ENCODE measurements around the gene IL2RG. TPM values are rescaled to one million over a fixed set of nuclear protein-coding genes. Genes with fewer than 3 reads are reported as not detected.

The IL2RG gene
- 1 to 10 TPM in 2 of 3 donors, under 1 TPM in 1; 1.00 to 1.4 (median 1.2) TPM for polyA plus RNA-seq (ENCODE audit: insufficient read length in 3 of 3)
- long read RNA-seq, donor 1, result 0 reads
- long read RNA-seq, donor 2, partial matches to known transcripts, result 0 of 1 reads
- long read RNA-seq, donor 2, other reads (novel, unspliced or antisense), result 0 of 1 reads
- long read RNA-seq, donor 3, result 0 reads
- long read RNA-seq, donor 4, result 0 reads
- long read RNA-seq, donor 5, result 0 reads
- long read RNA-seq, donor 6, partial matches to known transcripts, result 0 of 1 reads
- long read RNA-seq, donor 6, other reads (novel, unspliced or antisense), result 0 of 1 reads
- long read RNA-seq, donor 7, result 0 reads
- long read RNA-seq, donor 8, partial matches to known transcripts, result 0 of 1 reads
- long read RNA-seq, donor 8, other reads (novel, unspliced or antisense), result 0 of 1 reads
- long read RNA-seq, donor 9, partial matches to known transcripts, result 0 of 1 reads
- long read RNA-seq, donor 9, other reads (novel, unspliced or antisense), result 0 of 1 reads
- long read RNA-seq, donor 10, result 0 reads
- long read RNA-seq, donor 11, result 0 reads
- long read RNA-seq, donor 12, result 0 reads
- long read RNA-seq, donor 13, result 0 reads
- long read RNA-seq, donor 14, partial matches to known transcripts, result 0 of 1 reads
- long read RNA-seq, donor 14, other reads (novel, unspliced or antisense), result 0 of 1 reads
- long read RNA-seq, donor 15, partial matches to known transcripts, result 0 of 1 reads
- long read RNA-seq, donor 15, other reads (novel, unspliced or antisense), result 0 of 1 reads
- long read RNA-seq, donor 16, partial matches to known transcripts, result 0 of 1 reads
- long read RNA-seq, donor 16, other reads (novel, unspliced or antisense), result 0 of 1 reads

DNA sequence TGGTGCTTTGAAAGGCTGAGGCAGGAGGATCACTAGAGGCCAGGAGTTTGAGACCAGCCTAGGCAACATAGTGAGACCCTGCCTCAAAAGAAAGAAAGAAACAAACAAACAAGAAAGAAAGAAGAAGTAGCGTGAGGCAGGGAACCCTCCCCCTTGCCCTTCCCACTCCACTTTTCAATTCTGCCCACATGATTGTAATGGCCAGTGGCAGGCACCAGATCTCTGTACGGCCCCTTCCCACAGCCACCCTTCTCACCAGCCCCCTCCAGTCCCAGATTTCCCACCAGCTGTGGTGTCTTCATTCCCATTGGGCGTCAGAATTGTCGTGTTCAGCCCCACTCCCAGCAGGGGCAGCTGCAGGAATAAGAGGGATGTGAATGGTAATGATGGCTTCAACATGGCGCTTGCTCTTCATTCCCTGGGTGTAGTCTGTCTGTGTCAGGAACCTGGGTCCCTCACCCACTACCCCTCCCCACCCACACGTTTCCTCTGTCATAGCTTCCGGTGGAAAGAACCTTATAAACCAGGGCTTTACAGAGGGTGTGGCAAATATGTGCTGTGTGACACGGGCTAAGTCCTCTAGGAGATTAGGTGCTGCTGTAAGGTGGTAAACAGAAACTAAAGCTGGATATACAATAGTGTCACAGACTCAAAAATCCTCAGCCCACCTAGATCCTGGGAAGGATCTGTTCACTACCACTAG is at the start of gene IL2RG:
TSS of gene IL2RG (minus strand) at position 437 of the 703 bp plus-strand sequence. CDS start at position 399, 38 bp downstream.
- no peak for DNase-seq (ENCODE audit: extremely low read depth in 1 of 11, low read depth in 9 of 11, low spot score in 4 of 11)

DNA sequence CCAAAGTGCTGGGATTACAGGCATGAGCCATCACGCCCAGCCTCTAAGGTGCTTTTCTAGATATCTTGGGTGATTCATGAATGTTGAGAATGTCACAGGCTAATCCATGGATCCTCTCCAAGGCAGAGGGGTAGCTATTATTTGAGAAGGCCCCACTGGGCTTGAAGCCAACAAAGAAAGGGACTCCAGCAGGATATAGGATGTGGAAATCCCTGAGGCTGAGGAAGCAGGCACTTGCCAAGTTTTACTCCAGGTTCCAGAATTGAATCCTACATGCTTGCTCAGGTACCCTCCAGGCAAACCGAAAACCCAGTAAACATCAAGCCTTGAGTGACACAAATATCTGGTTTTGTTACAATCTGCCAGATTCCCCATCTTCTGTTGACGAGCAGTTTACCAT is 49.1 kb upstream of the IL2RG start:
- no peak for DNase-seq (ENCODE audit: extremely low read depth in 1 of 11, low read depth in 9 of 11, low spot score in 4 of 11)

DNA sequence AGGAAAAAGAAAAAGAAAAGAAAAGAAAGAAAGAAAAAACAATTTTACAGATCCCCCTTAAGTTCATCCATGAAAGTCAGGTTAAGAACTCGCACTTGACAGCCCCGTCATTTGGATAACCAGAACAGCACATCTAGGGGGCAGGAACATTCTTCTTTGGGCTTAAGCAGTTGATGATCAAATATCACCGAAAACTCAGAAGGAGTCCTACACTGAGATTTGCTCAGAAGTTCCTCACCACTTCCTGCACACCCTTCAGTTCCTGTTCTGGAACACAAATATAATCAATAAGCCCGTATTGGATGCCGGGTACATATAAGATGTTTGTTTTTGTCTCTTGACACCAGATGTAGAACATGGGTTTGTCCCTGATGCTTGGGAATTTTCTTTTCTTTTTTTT is 48.0 kb upstream of the IL2RG start:
- no peak for DNase-seq (ENCODE audit: extremely low read depth in 1 of 11, low read depth in 9 of 11, low spot score in 4 of 11)

DNA sequence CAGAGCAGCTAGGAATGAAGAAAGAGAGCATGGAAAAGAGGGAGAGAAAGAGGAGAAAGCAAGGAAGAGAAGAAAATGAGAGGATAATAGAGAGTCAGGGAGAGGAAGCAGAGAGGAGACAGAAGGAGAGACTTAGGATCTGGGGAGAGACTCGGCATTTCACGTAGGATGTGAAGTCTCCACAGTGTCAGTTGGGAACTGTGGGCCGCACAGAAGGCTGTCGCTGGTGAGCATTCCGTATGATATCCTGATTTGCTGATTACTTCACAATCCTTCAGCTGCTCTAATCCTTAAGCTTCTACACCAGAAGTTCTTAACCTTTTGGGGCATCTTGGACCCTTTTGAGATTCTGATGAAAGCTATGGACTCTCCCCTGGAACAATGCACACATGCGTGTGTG is 47.2 kb upstream of the IL2RG start:
- no peak for DNase-seq (ENCODE audit: extremely low read depth in 1 of 11, low read depth in 9 of 11, low spot score in 4 of 11)

DNA sequence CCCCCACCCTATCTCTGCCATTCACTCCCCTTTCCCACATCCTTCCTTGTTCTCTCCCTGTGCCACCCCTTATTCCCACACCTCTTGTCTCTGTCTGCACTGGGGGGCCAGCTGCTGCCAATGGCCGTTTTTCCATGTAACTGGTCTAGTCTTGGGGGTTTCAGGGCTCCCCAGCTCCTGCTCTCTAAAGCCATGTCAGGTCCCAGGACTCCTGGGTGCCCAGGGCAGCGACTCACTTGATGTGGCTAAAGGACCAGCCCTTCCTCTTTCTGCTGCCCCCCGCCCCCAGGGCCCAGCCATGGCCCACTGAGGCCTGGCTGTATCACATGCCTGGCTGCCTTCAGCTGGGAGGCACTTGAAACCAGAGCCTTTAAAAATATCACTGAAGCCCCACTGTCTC is 43.3 kb upstream of the IL2RG start:
- no peak for DNase-seq (ENCODE audit: extremely low read depth in 1 of 11, low read depth in 9 of 11, low spot score in 4 of 11)

DNA sequence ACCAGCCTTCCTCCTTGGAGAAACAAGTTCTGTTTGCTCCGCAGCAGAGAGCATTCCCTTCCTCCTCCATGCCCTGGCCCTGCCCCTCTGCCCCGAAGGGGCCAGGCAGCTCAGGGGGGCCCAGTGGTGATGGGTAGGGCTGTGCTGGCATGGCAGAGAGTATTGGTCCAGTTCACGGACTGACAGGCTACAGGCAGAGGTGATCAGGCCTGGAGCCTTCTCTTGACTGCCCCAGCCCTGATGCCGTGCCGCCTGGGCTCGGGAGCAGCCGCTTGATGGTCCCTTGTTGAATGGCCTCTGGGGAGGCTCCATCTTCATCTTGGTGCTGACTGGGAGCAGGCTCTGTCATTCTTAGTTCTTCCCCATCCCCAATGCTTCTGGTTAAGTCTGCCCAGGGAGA is 42.8 kb upstream of the IL2RG start:
- no peak for DNase-seq (ENCODE audit: extremely low read depth in 1 of 11, low read depth in 9 of 11, low spot score in 4 of 11)

DNA sequence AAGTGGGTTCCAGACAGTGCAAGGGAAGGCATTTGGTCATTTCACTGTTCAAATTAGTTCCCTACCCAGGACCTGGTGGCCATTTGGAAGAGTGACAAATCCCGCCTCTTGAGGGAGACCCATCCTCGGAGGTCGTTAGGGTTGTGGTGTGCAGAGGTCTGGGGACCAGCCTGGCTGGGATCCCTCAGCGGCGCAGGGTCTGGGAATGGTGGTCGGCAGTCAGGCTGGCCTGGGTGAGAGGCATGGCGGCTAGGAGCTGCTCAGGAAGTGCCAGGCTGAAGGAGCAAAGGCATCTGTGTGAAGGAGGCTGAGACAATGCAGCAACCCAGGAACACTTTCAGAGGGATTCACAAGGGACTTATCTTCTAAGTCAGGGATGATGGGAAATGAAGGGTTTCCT is 40.0 kb upstream of the IL2RG start:
- no peak for DNase-seq (ENCODE audit: extremely low read depth in 1 of 11, low read depth in 9 of 11, low spot score in 4 of 11)

DNA sequence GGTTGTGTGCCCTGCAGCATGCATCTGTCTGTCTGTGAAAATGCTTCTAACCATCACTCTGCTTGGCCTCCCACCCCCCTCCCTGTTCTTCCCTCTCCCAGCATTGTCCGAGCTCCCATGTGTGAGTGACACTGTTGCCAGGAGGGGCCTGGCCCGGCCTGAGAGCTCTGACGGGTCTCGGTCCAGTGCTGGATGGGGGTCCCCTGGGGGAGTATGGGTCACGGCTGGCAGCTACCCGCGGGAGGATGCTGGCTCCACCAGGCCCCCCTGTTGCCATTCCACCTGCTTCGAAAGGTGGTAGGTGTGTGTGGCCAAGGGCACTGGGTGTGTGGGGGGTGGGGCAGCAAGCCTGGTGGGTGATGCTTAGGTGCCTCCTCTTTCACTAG is 36.9 kb upstream of the IL2RG start:
- DNase-seq (ENCODE audit: extremely low read depth in 1 of 11, low read depth in 9 of 11, low spot score in 4 of 11), result no peak

DNA sequence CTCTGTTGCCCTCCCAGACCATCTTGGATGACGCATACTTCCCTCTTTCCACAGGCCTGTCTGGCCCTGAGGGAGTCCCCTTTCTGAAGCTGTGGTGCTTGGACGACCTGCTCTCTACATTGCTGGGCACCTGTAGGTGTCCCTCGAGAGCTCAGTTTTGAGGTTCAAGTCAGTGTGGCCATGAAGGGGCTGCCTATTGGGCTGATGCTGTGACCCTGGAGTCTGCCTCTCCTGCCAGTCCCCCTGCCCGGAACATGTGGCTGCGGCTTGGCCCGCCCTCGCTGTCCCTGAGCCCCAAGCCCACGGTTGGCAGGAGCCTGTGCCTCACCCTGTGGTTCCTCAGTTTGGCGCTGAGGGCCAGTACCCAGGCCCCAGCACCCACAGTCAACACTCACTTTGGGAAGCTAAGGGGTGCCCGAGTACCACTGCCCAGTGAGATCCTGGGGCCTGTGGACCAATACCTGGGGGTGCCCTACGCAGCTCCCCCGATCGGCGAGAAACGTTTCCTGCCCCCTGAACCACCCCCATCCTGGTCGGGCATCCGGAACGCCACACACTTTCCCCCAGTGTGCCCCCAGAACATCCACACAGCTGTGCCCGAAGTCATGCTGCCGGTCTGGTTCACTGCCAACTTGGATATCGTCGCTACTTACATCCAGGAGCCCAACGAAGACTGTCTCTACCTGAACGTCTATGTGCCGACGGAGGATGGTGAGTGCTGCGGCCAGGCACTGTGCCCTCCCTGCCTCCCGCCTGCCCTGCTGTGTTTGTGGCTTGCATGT is 36.3 kb upstream of the IL2RG start:
- DNase-seq (ENCODE audit: extremely low read depth in 1 of 11, low read depth in 9 of 11, low spot score in 4 of 11), result no peak

DNA sequence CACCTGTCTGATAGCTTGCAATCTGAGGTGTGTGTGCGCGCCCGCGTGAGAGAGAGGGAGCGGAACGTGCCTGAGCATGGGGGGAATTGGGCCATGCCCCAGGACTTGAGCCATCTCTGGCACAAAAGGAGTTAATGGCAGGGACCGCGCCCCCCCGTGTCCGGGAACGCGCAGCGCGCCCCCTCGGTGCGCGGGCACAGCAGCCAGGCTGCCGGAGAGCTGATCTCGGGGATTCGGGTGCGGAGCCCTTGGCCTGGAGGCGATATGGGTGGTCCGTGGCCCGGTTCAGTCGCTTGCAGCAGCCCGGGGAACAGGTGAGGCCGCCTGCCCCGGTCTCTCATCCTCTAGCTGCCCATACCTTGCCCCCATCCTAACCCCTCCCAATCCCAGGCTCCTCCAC is 33.3 kb upstream of the IL2RG start, which contains the start of gene NLGN3:
TSS of gene NLGN3 (plus strand) at position 191 of the 400 bp plus-strand sequence. CDS start 2,909 bp downstream, outside the sequence.
- no peak for DNase-seq (ENCODE audit: extremely low read depth in 1 of 11, low read depth in 9 of 11, low spot score in 4 of 11)

DNA sequence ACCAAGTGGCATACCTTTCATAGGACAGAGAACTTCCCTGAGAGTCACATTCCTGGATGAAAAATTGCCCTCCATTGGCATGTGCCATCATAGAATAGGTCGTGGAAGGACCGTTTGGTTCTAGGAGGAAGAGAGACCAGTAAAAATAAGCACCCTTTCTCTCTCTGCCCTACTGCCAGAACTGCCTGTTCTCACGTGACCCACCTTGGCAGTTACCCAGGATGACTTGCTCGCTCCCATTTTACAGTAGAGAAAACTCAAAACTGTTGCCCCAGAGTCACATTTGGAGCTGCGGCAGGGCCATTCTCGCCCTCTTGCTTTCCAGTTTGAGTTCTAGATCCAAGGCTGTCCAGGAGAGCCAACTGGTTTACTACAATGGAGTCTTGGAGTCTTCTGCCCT is 32.1 kb upstream of the IL2RG start:
- no peak for DNase-seq (ENCODE audit: extremely low read depth in 1 of 11, low read depth in 9 of 11, low spot score in 4 of 11)

DNA sequence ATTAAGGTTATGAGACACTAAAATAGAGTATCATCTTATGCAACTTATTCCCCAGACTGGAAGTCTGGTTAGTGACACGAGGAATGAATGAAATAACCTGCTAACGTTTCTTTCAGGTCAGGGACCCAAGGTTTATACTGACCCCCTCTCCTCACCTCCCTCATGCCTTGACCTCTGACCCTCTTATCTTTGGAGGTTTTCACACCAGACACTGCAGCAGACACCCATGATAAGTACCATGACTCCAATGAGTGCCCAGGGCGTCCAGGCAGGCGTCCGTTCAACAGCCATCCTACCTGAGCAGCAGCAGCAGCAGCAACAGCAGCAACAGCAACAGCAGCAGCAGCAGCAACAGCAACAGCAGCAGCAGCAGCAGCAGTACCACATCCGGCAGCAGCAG is 29.1 kb upstream of the IL2RG start:
- no peak for DNase-seq (ENCODE audit: extremely low read depth in 1 of 11, low read depth in 9 of 11, low spot score in 4 of 11)

DNA sequence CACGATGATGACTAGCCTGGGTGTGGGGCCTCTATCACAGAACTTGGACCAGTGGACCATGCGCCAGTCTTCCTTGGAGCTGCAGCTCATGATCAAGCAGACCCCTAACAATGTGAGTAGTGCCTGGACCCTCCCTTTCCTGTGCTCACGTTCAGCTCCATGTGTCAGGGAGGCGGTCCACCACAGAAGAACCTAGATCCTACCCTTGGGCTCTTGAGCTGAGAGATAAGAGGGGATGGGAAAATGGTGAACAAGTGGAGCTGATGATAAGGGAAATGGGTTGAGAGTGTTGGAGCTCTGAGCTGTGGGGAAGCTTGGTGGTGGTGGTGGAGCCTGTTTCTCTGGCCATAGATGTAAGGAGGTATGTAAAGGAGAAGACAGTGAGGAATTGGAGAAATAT is 20.1 kb upstream of the IL2RG start:
- DNase-seq (ENCODE audit: extremely low read depth in 1 of 11, low read depth in 9 of 11, low spot score in 4 of 11), result no peak

DNA sequence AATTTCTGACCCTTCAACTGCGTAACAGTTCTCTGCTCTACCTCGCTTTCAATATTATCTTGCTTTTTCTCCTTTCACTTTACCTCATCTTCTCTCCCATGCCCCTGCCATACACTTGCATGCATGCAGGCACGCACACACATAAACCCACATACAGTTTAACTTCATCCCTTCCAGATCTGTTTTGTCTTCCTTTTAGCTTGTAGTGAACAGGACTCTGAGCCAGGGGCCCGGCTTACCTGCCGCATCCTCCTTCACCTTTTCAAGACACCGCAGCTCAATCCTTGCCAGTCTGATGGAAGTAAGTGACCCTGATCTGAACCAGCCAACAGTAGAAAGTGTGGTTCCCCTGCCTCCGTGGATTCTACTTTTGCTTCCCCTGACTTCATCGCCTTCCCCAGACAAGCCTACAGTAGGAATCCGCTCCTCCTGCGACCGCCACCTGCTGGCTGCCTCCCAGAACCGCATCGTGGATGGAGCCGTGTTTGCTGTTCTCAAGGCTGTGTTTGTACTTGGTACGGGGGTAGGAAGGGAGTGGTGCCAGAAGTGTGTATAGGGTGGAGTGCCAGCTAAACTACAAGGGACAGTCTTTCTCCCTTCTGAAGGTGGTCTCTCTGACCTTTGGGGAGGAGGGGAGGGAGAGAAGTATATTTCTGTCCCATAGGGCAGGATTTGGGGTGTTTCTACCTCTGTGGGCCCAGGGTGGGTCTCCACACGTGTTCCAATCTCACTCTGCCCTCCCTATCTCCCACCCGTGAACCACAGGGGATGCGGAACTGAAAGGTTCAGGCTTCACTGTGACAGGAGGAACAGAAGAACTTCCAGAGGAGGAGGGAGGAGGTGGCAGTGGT is 17.8 kb upstream of the IL2RG start:
- DNase-seq (ENCODE audit: extremely low read depth in 1 of 11, low read depth in 9 of 11, low spot score in 4 of 11), result peak in 4 of 11 donors; percentile 21 to 49 (median 30)

DNA sequence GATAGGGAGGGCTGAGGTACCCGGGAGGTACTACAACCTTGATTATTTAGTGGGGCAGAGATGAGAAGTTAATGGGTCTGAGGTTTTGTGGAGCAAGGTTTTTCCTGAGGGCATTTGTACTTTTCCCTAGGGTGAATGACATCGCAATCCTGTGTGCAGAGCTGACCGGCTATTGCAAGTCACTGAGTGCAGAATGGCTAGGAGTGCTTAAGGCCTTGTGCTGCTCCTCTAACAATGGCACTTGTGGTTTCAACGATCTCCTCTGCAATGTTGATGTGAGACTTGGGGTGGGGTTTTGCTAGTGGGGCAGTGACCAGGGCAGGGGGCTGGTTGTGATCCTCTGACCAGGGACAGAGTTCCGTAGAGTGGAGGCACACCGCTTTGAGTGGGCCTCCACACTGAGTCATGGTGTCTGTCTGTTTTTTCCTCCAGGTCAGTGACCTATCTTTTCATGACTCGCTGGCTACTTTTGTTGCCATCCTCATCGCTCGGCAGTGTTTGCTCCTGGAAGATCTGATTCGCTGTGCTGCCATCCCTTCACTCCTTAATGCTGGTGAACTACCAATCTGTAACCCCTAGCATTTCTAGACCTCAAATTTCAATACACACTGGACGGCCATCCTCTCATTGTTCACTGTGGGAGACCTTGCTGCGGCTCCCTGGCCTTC is 16.9 kb upstream of the IL2RG start:
- DNase-seq (ENCODE audit: extremely low read depth in 1 of 11, low read depth in 9 of 11, low spot score in 4 of 11), result no peak

DNA sequence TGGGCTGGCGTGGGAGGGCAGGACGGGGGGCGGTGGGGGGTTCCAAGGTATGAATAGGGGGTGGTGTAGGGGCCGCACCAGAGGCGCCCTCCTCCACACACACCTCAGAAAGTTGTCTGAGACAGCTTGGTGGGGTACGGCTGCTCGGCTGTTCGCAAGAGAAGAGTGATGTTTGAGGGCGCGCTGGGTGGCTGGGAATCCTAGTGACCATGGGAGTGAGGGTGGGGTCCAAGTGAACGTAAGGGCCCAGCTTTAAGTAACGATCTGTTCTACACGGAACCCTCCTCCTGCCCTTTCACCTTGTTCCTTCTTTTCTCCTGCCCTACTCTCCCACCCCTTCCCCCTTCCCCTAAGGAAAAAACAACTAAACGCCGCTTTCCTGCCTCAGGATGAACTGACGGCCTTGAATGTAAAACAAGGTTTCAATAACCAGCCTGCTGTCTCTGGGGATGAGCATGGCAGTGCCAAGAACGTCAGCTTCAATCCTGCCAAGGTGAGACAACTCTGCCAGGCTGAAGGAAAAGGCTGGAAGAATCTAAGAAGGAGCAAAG is 7.7 kb upstream of the IL2RG start:
- no peak for DNase-seq (ENCODE audit: extremely low read depth in 1 of 11, low read depth in 9 of 11, low spot score in 4 of 11)
